Psoas muscle (tissue), 8 donors: ENCODE measurements around the gene GARRE1. TPM values are rescaled to one million over a fixed set of nuclear protein-coding genes. Genes with fewer than 3 reads are reported as not detected.
"Not testable (repeated sequence)": the region's sequence is repeated elsewhere in the genome, so short reads cannot be mapped to it uniquely, and the experiment has no call there.

ENCODE experiments used
- ATAC-seq, 4 donors: fragments of 200-7000 bp; cut with Tn5 transposase; one replicate each; pipeline ENCODE4 v1.9.1; 2020; ENCODE audit warnings: moderate library complexity in 3 of 4, mild to moderate bottlenecking in 2 of 4
- DNase-seq, 2 donors: peaks; one replicate each; pipeline ENCODE4 v3.0.0-alpha.2; 2020
- H3K27ac ChIP-seq: fragments of 200-600 bp; one replicate; pipeline ENCODE4 v1.8.0; 2022
- H3K27me3 ChIP-seq, 3 donors: fragments of 200-600 bp in 1 of 3; one replicate each; pipeline versions ENCODE4 v1.6.1 to v1.8.0; 2013 to 2022; ENCODE audit warnings: low read length in 2 of 3, mild to moderate bottlenecking in 2 of 3, moderate library complexity in 1 of 3; ENCODE audit not compliant: insufficient read depth in 3 of 3
- H3K36me3 ChIP-seq, 2 donors: fragments of 200-600 bp in 1 of 2; one replicate each; pipeline versions ENCODE4 v1.6.1 to v1.8.0; 2013 to 2022; ENCODE audit warnings: low read depth in 1 of 2, mild to moderate bottlenecking in 1 of 2, moderate library complexity in 1 of 2; ENCODE audit not compliant: insufficient read depth in 1 of 2
- H3K4me1 ChIP-seq: fragments of 200-600 bp; one replicate; pipeline ENCODE4 v1.8.0; 2022
- H3K4me3 ChIP-seq: fragments of 200-600 bp; one replicate; pipeline ENCODE4 v1.8.0; 2022; ENCODE audit warnings: mild to moderate bottlenecking
- H3K9me3 ChIP-seq: fragments of 200-600 bp; one replicate; pipeline ENCODE4 v1.8.0; 2022
- WGBS, 3 donors: extraction: QIAGEN DNeasy Blood & Tissue Kit; methylation state at CpG; one replicate each; pipeline versions ENCODE4 v1.1.6 to v1.1.7; 2013; 5-methylcytosine and 5-hydroxymethylcytosine counted together
- intact Hi-C, 2 donors: fragments of 100-400 bp; cut with DNase I; formaldehyde crosslinking; loops; one replicate each; pipeline versions ENCODE4 v1.11.0 to v1.14.2; 2022
- polyA plus RNA-seq, 3 donors: library from polyadenylated mRNA; stranded (reverse); fragments of 200-250 nt; gene quantifications; one replicate each; pipeline ENCODE4 v1.2.3, GENCODE V29; 2013
- total RNA-seq, 4 donors: library from RNA; stranded (reverse); fragmentation: NEBNext Ultra II Directional in 2 of 4; extraction: Animal tissue kit (Norgen Biotek cat#: 25700) in 2 of 4; gene quantifications; one replicate each; pipeline versions ENCODE4 v1.2.1 to v1.2.4, GENCODE V29; 2021 to 2023
- TF ChIP-seq, protein P1 (sequence below): fragments of 200-600 bp; IDR thresholded peaks from one replicate; pipeline ENCODE4 v1.8.0; 2022; ENCODE audit warnings: antibody characterized with exemption
- donor health status: healthy with polysubstance abuse.
- donor health status: DM: no; HTN: no; CAD: no; lungs with moderate emphysema.
- donor health status: Bipolar disorder and iron deficiency.
- donor health status: healthy.
- donor health status: DM: yes; HTN: yes; CAD: no.
- donor health status: DM: no; HTN: no; CAD: no.
- donor health status: DM: no; HTN: no; CAD: no.
- donor health status: DM: yes; HTN: yes; CAD: no.

The GARRE1 gene
- total and polyA plus RNA-seq, 7 donors: 4.8 to 22.8 (median 16.4) TPM

DNA sequence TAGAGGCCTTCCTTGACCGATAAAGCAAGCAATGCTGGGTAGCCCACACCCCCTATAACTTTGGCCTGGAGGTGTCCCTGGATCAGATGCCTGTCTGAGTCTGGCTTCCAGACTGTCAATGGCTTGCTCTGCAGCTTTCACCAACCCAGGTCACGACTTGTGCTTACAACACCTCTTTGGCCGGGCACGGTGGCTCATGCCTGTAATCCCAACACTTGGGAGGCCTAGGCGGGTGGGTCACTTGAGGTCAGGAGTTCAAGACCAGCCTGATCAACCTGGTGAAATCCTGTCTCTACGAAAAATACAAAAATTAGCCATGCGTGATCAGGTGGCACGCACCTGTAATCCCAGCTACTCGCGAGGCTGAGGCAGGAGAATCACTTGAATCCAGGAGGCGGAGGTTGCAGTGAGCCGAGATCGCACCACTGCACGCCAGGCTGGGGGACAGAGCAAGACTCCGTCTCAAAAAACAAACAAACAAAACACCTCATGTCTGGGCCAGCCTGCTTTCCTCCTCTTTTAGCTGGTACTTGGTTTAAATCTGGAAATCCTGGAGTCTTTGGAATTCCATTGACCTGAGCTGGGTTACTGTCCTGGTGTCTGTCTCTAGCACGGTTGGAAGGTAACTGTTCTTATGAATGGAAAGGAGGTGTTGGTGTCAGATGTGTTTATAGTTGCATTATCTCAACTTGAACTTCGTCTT lies 10.3 kb upstream of the GARRE1 start:
- Histone ChIP-seq H3K36me3 (no peaks in the 10 kb centered on the region), H3K27ac (no peak overlapping the region), H3K4me1 (peaks cover 9% of the 10 kb centered on the region), H3K27me3 (no peaks in the 10 kb centered on the region), H3K4me3 (no peak overlapping the region), H3K9me3 (no peaks in the 10 kb centered on the region)
- intact Hi-C loops: loop anchor here in 1 of 2 donors (5.0 kb wide), 1 partner anchor 88 kb away; no protein-coding TSS in a partner anchor
- TF ChIP-seq, protein P1, sequence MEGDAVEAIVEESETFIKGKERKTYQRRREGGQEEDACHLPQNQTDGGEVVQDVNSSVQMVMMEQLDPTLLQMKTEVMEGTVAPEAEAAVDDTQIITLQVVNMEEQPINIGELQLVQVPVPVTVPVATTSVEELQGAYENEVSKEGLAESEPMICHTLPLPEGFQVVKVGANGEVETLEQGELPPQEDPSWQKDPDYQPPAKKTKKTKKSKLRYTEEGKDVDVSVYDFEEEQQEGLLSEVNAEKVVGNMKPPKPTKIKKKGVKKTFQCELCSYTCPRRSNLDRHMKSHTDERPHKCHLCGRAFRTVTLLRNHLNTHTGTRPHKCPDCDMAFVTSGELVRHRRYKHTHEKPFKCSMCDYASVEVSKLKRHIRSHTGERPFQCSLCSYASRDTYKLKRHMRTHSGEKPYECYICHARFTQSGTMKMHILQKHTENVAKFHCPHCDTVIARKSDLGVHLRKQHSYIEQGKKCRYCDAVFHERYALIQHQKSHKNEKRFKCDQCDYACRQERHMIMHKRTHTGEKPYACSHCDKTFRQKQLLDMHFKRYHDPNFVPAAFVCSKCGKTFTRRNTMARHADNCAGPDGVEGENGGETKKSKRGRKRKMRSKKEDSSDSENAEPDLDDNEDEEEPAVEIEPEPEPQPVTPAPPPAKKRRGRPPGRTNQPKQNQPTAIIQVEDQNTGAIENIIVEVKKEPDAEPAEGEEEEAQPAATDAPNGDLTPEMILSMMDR: no peak
- DNase-seq (no peak), ATAC-seq (peak in 3 of 4 donors; percentile 48 to 66 (median 57))
- 71 to 77% (median 72%) methylated on average over 17 of the region's 17 CpGs for WGBS, 3 donors

- Histone ChIP-seq H3K36me3 (no peaks in the 10 kb centered on the region), H3K9me3 (no peaks in the 10 kb centered on the region), H3K27me3 (no peaks in the 10 kb centered on the region), H3K4me3 (no peak overlapping the region), H3K4me1 (peaks cover 9% of the 10 kb centered on the region), H3K27ac (no peak overlapping the region)
- DNase-seq (no peak), ATAC-seq (no peak)
- 79 to 80% (median 79%) methylated on average over 13 of the region's 13 CpGs for WGBS, 3 donors
- intact Hi-C loops: loop anchor here in 1 of 2 donors (5.0 kb wide), 1 partner anchor 88 kb away; no protein-coding TSS in a partner anchor
- TF ChIP-seq, protein P1: no peak
These were observed 9.6 kb upstream of the GARRE1 start for GRCh38 chr19:34244611-34245299.

DNA sequence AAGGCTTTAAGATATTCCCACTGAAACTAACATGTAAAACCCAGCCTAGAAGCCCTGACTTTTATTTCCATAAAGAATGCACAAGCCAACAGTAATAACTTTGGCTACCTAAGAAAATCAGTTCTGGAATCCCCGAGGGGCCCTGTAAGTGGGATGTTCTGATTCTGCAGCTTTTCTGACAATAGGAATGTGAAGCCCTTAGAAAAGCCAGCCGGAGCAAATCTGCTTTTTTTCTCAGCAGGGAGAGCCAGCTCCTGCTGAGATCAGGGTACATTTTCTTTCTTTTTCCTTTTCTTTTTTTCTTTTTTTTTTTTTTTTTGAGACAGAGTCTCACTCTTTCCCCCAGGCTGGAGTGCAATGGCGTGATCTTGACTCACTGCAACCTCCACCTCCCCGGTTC lies 8.0 kb upstream of the GARRE1 start:
- no peak overlapping the region for H3K27ac ChIP-seq
- no peak for ATAC-seq
- H3K9me3 ChIP-seq: no peaks in the 10 kb centered on the region
- no peaks in the 10 kb centered on the region for H3K27me3 ChIP-seq
- DNase-seq: no peak
- no peaks in the 10 kb centered on the region for H3K36me3 ChIP-seq
- 73 to 82% (median 76%) methylated on average over 4 of the region's 4 CpGs for WGBS, 3 donors
- intact Hi-C loops: no loop called here
- peaks cover 9% of the 10 kb centered on the region for H3K4me1 ChIP-seq
- no peak overlapping the region for H3K4me3 ChIP-seq
- TF ChIP-seq, protein P1: no peak

- 83 to 87% (median 86%) methylated on average over 4 of the region's 4 CpGs for WGBS, 3 donors
- Histone ChIP-seq H3K27me3 (no peaks in the 10 kb centered on the region), H3K27ac (no peak overlapping the region), H3K4me1 (peaks cover 7% of the 10 kb centered on the region), H3K9me3 (no peaks in the 10 kb centered on the region), H3K4me3 (no peak overlapping the region), H3K36me3 (no peaks in the 10 kb centered on the region)
- no peak for ATAC-seq
- TF ChIP-seq, protein P1: no peak
- intact Hi-C loops: no loop called here
- DNase-seq: no peak
These were observed 5.4 kb upstream of the GARRE1 start for GRCh38 chr19:34248941-34249340.

DNA sequence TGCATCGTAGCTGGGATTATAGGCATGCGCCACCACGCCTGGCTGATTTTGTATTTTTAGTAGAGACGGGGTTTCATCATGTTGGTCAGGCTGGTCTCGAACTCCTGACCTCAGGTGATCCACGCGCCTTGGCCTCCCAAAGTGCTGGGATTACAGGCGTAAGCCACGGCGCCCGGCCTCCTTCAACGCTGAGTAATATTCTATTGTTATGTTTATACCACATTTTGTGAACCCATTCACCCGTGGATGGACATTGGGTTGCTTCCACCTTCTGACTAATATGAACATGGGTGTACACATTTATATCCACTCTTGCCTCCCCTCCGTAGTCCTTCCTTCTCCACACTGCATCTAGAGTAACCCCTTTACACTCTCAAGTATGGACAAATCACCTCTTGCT lies 1.2 kb upstream of the GARRE1 start:
- 94 to 97% (median 95%) methylated on average over 14 of the region's 14 CpGs for WGBS, 3 donors
- H3K9me3 ChIP-seq, H3K4me3 ChIP-seq, H3K36me3 ChIP-seq, DNase-seq, ATAC-seq, H3K27me3 ChIP-seq, H3K27ac ChIP-seq: not testable (repeated sequence)
- intact Hi-C loops: loop anchor here in 1 of 2 donors (5.0 kb wide), 1 partner anchor 84 kb away; no protein-coding TSS in a partner anchor
- peaks cover 28% of the 10 kb centered on the region for H3K4me1 ChIP-seq

- not testable (repeated sequence) for ATAC-seq, H3K9me3 ChIP-seq, H3K27me3 ChIP-seq, H3K36me3 ChIP-seq, DNase-seq
- 64 to 73% (median 69%) methylated on average over 16 to 17 of the region's 17 CpGs for WGBS, 3 donors
- intact Hi-C loops: loop anchor here in 1 of 2 donors (5.0 kb wide), 1 partner anchor 84 kb away; no protein-coding TSS in a partner anchor
- H3K27ac ChIP-seq: peak overlapping the region; percentile 100
- peaks cover 28% of the 10 kb centered on the region for H3K4me1 ChIP-seq
- peak overlapping the region; percentile 100 for H3K4me3 ChIP-seq
These were observed 691 bp upstream of the GARRE1 start for GRCh38 chr19:34253681-34254045.
